PC-9 (cell line): Measurements from ENCODE around the gene BET1.

Experiments
- CTCF ChIP-seq: fragments of 200-600 bp; sonication (generic); conservative IDR thresholded peaks from 2 replicates; pipeline ENCODE4 v1.6.1; 2017; ENCODE audit warnings: mixed run types, antibody characterized with exemption, mild to moderate bottlenecking, moderate library complexity
- EZH2 ChIP-seq: fragments of 200-600 bp; sonication (generic); IDR thresholded peaks from 2 replicates; pipeline ENCODE4 v1.8.0; 2017; ENCODE audit warnings: antibody characterized with exemption, low read depth

- TF ChIP-seq EZH2 (no peak), CTCF (no peak)
These were observed 25.8 kb upstream of the BET1 start for GRCh38 chr7:94029976-94030375.
